Measurements from ENCODE around the gene SLC15A5.

GRCh38 chr12:16166563-16167470 lies 110.7 kb downstream of the SLC15A5 start:
- TF ChIP-seq POLR2A (IDR thresholded peaks at IDR 0.05; ENCODE audit: low read depth, low read length) (no peak), RAD21 (IDR thresholded peaks at IDR 0.05; ENCODE audit: low read length) (no peak), RFX5 (IDR thresholded peaks at IDR 0.05; ENCODE audit: low read depth, low read length) (no peak), CEBPB (IDR thresholded peaks at IDR 0.05; ENCODE audit: low read depth, low read length) (no peak), MAZ (IDR thresholded peaks at IDR 0.05; ENCODE audit: borderline replicate concordance, low read depth, low read length) (no peak)
- TF ChIP-seq, protein P1, sequence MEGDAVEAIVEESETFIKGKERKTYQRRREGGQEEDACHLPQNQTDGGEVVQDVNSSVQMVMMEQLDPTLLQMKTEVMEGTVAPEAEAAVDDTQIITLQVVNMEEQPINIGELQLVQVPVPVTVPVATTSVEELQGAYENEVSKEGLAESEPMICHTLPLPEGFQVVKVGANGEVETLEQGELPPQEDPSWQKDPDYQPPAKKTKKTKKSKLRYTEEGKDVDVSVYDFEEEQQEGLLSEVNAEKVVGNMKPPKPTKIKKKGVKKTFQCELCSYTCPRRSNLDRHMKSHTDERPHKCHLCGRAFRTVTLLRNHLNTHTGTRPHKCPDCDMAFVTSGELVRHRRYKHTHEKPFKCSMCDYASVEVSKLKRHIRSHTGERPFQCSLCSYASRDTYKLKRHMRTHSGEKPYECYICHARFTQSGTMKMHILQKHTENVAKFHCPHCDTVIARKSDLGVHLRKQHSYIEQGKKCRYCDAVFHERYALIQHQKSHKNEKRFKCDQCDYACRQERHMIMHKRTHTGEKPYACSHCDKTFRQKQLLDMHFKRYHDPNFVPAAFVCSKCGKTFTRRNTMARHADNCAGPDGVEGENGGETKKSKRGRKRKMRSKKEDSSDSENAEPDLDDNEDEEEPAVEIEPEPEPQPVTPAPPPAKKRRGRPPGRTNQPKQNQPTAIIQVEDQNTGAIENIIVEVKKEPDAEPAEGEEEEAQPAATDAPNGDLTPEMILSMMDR (conservative IDR thresholded peaks at IDR 0.05; ENCODE audit: low read depth, low read length), result no peak

All from IMR-90 (cell line).